ENCODE measurements around the gene VPS16.

VPS16 gene

DNA sequence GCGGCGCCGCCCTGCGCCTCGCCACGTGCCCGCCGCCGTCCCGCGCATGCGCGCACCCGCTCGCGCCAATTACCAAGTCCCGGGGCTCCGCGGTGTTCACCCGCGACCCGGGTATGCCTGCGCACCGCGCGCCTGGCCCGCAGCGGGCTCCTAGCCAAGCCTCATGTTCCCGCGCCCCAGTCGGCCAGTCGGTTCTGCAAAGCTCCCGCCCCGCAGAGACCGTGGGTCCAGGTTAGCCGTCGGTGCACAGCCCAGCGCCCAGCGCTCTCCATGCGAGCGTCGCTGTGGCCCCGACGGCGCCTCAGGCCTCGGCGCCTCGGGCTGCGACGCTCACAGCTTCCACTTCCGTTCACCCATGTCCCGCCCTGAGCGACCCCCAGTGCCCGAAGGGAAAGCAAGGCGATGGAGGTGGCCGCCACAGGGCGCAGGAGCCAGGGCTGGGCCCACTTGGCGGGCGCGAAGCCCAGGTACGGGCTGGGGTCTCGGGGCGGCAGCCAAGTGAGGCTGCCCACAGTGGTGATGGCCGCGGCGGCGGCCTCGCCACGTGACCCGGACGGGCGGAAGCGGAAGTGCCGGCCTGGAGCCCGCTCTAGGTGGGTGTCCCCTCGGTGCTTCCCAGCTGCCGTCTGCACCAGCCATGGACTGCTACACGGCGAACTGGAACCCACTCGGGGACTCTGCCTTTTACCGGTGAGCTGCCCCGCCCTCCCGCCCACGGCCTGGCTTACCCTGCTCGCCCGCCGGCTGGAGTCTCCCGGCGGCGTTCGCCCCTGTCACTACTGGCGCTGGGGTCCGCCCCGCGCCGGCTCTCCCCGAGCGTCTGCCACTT lies at the start of gene VPS16, which contains the start of gene PCED1A:
TSS of gene VPS16 (plus strand) at position 608 of the 829 bp plus-strand sequence. CDS start at position 638, 30 bp downstream.
TSS of gene PCED1A (minus strand) at position 518 of the 829 bp plus-strand sequence. CDS start 743 bp downstream, outside the sequence.
- DNase-seq = peak; percentile 44

DNA sequence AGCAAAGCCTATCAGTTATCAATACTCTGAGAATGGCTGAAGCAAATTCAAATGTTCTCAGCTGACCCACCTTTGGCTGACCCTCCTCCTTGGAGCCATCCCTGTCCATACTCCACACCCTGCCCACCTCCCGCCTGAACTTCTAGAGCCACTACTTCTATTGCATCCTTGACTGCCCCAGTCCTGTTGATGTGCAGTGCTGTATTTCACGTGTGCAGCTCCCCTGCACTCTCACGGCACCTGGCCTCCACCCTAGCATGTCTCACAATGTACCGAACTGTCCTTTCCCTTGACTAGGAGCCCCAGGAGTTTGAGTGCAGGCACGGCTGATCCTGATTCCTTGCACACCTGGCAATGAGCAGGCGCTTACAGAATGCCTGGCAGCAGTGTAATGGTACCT lies 47.1 kb upstream of the VPS16 start:
- no peak for DNase-seq

DNA sequence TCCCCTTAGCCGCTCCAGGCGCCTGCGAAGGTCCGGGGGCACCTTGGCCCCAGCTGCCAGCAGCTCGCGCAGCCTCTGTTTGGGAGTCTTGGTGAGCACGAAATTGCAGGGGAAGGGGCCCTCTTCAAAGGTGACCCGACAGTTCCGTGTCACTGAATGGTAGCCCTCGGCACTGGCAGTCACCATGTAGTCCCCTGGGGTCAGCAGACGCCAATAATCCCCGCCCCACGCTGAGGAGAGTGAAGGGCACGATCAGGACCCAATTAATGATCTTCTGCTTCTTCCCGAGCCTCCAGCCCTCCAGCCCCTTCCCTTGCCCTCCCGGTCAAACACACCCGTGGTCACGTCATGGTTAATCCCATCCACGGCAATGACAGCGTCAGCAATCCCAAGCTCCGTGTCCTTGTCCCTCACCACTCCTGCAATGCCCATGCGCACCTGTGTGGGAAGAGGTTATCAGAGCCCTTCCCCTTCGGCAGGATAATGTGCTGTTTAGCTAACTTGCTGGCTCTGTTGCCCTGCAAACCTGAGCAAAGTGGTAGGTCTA lies 46.3 kb upstream of the VPS16 start:
- DNase-seq = no peak

DNA sequence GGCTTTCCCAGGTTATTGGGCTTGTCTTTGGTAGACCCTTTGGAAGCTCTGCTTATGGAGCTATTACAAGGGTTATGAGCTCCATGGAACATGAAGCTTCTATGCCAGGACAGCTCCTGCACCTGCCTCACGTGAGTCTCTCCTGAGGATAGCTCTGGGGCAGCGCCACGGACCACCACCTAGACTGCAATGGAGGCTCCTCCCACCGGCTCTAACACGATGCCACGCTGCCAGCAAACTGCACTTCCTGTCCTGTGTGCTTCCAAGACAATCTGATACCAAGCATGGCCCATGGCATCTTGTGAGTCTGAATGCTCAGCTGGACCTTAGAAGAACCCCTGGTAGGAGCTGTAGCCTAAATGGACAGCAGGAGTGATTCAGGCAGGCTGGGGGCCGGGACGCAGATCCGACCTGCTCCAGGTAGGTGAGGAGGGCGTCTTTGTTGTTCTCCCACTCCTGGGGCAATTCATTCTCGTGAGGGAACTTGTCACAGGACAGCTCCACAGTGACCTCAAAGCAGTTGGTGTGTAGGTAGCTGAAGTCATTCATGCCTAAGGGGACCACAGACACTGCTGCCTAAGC lies 45.6 kb upstream of the VPS16 start:
- DNase-seq = no peak

DNA sequence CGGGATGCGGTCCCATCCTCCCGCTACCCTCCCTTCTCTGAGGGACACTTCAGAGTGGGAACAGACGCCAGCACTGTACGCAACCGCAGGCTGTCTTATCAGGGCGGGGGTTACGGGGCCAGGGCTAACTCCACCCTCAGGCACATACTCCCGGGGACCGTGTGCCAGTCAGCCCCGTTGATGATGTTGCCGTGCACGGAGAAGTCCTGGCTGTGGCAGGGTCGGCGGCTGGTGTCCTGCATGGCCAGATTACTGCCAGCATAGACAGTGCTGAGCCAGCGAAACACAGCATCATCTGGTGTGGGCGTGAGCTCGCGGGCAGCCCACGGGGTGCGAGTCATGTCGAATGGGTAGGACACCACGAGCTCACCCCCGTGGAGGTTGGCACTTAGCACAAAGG lies 45.1 kb upstream of the VPS16 start:
- DNase-seq = no peak

- DNase-seq = no peak
Observed at GRCh38 chr20:2796011-2796660, 44.4 kb upstream of the VPS16 start.

GRCh38 chr20:2797136-2797983 lies 43.2 kb upstream of the VPS16 start:
- DNase-seq = no peak

GRCh38 chr20:2798095-2798805 lies 42.3 kb upstream of the VPS16 start:
- DNase-seq = no peak

GRCh38 chr20:2798814-2799213 lies 41.7 kb upstream of the VPS16 start:
- DNase-seq = no peak

DNA sequence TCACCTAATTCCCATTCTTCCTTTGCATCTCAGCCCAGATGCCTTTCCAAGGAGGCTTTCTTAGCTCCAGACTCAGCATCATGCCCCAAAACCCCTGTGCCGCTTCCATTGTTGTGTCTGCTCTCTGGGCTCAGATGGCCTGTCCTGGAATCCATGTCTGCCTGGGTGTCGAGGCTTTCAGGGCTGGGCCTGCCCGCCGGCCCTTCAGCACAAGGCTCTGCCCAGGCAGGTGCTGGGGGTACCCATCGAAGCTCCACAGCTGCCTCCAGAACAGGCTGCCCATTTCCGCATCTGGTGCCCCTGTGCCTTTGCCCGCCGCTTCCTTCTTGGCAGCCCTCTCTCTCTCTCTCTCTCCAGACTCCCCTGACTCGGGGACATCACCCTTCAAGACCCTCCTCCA lies 41.3 kb upstream of the VPS16 start:
- DNase-seq = no peak

GRCh38 chr20:2799688-2800520 lies 40.6 kb upstream of the VPS16 start:
- DNase-seq = no peak

DNA sequence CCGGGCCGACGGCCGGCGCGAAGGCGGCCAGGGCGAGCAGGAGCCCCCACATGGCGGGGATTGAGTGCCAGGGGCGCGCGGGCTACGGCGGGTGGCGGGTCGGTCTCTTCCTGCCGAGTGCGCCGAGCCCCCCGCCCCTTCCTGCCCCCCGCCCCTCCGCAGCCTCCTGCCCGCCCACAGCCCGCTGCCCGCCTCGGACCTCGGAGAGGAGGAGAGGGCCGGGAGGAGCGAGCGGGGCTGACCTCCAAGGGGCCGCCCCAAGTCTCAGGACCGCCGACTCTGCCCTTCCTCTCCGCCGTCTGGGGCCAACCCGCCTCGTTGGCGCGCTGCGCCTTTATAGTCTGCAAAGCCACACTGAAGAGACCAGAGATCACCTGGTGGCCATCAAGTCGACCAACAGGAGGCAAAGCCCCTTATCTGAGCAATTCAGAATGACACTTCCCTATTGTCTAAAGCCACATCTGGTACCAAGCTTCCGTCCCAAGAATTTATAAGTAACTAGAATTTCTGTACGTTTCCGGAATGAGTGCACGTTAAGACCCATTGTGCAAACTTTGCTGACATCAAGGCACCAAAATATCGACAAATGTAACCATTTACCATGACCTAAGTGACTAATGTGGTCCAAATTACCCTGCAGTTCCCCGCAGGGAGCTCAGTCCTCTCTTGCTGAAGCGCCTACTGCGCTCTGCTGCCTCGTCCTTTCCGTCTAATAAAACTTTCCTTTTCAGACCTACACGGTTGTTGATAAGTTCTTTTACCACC lies 39.8 kb upstream of the VPS16 start, which contains the start of gene CPXM1:
TSS of gene CPXM1 (minus strand) at position 107 of the 765 bp plus-strand sequence. CDS start at position 52, 55 bp downstream.
- DNase-seq = no peak

DNA sequence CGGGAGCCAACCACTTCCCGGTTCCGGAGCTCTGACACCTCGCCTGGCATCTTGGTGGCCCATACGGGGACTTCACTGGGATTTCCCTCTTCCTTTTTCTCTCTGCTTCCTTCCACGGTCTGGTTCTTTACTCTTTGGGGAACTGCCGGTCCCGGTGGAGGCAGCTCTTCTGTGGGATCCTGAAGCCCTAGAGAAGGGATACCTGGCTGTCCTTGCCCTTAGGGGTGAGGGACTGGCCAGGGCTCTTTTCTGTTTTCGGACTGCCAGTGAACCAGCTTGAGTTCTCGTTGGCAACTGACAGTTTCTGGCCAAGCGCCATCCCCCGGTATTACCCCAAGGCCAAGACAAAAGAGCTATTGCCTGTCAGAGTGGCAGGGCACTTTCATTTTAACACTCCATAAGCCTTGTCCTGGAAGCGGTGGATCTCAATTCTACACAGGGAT lies 39.2 kb upstream of the VPS16 start:
- DNase-seq = no peak

- no peak for DNase-seq
Observed at GRCh38 chr20:2804041-2804828, 36.3 kb upstream of the VPS16 start.

GRCh38 chr20:2804852-2805688 lies 35.5 kb upstream of the VPS16 start:
- DNase-seq = no peak

DNA sequence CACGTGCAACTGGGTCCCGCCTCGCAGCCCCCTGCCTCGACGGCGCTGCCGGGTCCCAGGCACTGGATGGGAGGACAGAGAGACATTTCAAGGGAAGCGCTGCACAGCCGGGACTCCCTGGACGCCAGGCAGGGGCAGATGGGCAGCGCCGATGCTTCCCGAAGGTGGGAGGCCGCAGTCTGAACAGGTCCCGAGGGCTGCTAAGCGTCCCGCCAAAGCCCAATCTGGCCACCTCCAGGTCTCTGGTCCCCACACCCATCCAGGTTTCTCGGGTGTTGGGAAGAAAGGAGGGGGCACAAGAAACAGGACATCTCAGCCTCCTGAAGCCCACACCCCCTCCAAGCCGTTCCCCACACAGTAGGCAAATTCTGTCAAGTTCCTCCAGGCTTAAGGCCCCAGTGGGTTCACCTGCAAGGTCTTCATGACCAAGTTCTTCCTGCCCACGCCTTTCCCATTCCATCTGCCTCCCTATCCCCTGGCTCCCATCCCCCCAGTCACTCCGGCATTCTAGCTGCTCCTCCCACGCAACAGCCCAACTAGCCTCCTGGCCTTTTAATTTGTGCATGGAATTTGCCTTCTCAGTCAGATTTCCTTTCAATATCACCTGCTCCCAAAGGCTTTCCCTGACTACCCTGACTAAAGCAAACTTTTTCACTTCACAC lies 34.7 kb upstream of the VPS16 start:
- DNase-seq = no peak

DNA sequence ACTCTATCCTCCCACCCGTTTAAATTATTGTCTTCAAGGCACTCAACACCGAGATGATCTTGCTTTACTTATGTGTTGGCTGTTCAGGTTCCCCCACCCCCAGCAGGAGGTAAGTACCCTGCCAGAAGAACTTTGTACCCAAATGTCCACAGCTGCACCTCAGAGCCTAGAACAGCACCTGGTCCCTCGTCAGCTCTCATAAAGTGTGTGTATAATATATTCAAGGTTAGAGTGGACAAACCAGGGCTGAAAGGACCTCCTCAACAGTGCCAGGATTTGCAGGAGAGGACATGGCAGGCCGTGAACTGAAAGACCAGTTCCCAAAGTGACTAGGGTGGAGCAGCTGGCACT lies 34.2 kb upstream of the VPS16 start:
- no peak for DNase-seq

DNA sequence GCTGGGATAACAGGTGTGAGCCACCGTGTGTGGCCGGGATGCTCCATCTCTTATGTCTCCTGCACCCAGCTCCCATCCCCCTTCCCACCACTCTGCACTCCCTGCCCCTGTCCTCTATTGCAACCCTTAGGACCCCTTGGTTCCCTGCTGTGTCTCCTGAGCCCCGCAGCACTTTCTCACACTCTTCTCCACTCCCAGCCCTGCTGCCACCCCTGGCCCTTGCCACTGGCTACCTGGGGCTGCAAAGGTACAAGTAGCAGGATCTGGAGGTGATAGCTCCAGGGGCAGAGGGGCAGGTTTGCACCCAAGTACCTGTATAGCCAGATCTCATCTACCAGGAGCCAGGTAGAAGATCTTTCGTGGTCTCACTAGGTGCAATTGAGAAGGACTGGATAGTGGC lies 33.5 kb upstream of the VPS16 start:
- DNase-seq = no peak
